Right lobe of liver (tissue), 6 donors: ENCODE results near the gene MICAL1. TPM values are rescaled to one million over a fixed set of nuclear protein-coding genes. Genes with fewer than 3 reads are reported as not detected.

ENCODE experiments used
- ATAC-seq, 4 donors: fragments of 200-7000 bp; cut with Tn5 transposase; one replicate each; pipeline ENCODE4 v1.9.1; 2020; ENCODE audit warnings: mild to moderate bottlenecking in 4 of 4, moderate library complexity in 4 of 4
- DNase-seq, 3 donors: peaks; one replicate each; pipeline ENCODE4 v3.0.0-alpha.2; 2020
- H3K27ac ChIP-seq, 3 donors: fragments of 200-600 bp; one replicate each; pipeline ENCODE4 v1.8.0; 2022
- H3K27me3 ChIP-seq, 2 donors: fragments of 200-600 bp; one replicate each; pipeline ENCODE4 v1.8.0; 2022
- H3K36me3 ChIP-seq, 4 donors: fragments of 200-600 bp; sonication (generic) in 1 of 4; one replicate each; pipeline versions ENCODE4 v1.5.1 to v1.8.0; 2017 to 2022; ENCODE audit warnings: control low read depth in 1 of 4
- H3K4me1 ChIP-seq, 4 donors: fragments of 200-600 bp; sonication (generic) in 1 of 4; one replicate each; pipeline versions ENCODE4 v1.5.1 to v1.8.0; 2017 to 2022; ENCODE audit warnings: control low read depth in 1 of 4
- H3K4me3 ChIP-seq, 3 donors: fragments of 200-600 bp; one replicate each; pipeline ENCODE4 v1.8.0; 2022
- H3K9me3 ChIP-seq, 4 donors: fragments of 200-600 bp; sonication (generic) in 1 of 4; one replicate each; pipeline versions ENCODE4 v1.5.1 to v1.8.0; 2017 to 2022; ENCODE audit warnings: control low read depth in 1 of 4
- POLR2A ChIP-seq: fragments of 450-650 bp; IDR thresholded peaks from one replicate; pipeline ENCODE4 v1.6.1; 2017; ENCODE audit warnings: antibody characterized with exemption, mild to moderate bottlenecking
- WGBS: methylation state at CpG from one replicate; pipeline ENCODE4 v1.1.6; 2018; ENCODE audit warnings: low coverage, low lambda C conversion rate; ENCODE audit not compliant: insufficient coverage; ENCODE audit errors: missing lambda C conversion rate; 5-methylcytosine and 5-hydroxymethylcytosine counted together
- intact Hi-C, 2 donors: fragments of 100-400 bp; cut with DNase I; formaldehyde crosslinking; loops; one replicate each; pipeline versions ENCODE4 v1.11.2 to v1.14.1; 2022
- total RNA-seq, 6 experiments: library from RNA; depleted of rRNA in 2 of 6; stranded (reverse); fragments of >200 nt in 2 of 6; fragmentation: NEBNext Ultra II Directional in 3 of 6; extraction: Animal tissue kit (Norgen Biotek cat#: 25700) in 3 of 6; gene quantifications; one replicate each; pipeline versions ENCODE4 v1.1.0 to v1.2.4, GENCODE V29; 2016 to 2023
- TF ChIP-seq, protein P1 (sequence below), 4 donors: fragments of 200-600 bp in 3 of 4; fragments of 450-650 bp in 1 of 4; IDR thresholded peaks; one replicate each; pipeline versions ENCODE4 v1.5.1 to v1.8.0; 2016 to 2022; ENCODE audit warnings: antibody characterized with exemption in 4 of 4, mild to moderate bottlenecking in 2 of 4
- donor health status: DM: no; HTN: yes; CAD: no.
- donor health status: DM: no; HTN: no; CAD: no.
- donor health status: DM: no; HTN: no; CAD: no.
- donor health status: DM: no; HTN: yes; CAD: no.
- donor health status: DM: no; HTN: yes; CAD: no.

The MICAL1 gene
- total RNA-seq, 6 experiments from 2014 or later: 1.4 to 11.7 (median 5.2) TPM

DNA sequence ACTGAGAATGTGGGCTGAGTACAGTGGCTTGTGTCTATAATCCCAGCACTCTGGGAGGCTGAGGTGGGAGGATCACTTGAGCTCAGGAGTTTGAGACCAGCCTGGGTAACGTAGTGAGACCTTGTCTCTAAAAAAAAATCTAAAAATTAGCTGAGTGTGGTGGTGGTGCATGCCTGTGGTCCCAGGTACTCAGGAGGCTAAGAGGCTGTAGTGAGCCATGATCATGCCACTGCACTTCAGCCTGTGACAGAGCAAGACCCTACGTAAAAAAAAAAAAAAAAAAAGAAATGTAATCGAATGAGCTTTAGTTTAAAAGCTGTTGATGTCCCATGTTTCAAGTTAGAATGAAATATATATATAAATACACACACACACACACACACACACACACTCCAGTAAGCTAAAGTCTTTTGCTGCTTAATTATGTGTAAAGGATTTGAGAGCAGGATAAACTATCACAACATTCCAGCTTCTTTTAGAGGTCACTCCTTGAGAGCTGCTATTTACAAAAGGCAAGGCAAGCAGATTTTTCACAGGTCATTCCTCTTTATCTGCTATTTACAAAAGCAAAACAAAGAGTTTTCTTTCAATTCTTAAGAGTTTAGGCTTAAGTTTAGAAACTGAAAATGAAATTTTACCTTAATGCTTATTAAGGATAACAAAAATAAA is 4.7 kb upstream of the MICAL1 start:
- no peak overlapping the region for H3K27ac ChIP-seq

DNA sequence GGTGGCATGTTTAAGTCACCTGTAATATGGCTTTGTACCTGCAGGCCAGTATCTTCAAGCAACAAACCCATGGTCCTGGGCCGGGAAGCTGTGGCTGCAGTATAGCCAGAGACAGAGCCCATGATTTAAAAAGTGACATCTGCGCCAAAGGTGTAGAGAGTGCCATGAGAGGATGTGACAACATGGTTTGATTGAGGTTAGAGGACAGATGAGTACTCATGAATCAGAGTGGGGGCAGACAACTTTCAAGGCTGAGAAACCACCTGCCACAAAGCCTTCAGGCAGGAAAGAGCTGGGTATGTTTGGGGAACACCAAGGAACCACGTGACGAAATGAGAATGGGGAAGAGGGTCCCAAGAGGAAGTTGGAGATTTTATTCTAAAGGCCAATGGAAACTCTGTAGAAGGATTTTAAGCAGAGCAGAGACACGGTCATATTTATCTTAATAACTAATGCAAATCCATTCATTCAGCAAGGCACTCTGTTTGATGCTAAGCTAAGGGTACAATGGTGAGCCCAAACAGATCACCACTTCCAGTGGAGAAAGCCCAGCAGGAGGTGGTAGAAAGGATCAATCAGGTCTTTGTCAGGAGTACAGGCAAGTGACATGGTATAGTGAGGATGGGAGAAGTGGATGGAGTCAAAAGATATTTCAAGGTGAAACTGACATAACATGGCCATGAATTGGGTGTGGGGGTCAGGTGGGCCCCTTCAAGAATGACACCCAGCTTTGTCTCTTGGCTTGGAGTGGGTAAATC is 3.4 kb upstream of the MICAL1 start:
- Histone ChIP-seq H3K36me3 (no peaks in the 10 kb centered on the region), H3K9me3 (no peaks in the 10 kb centered on the region), H3K4me1 (peaks cover 0 to 12% (median 3%) of the 10 kb centered on the region in 4 donors), H3K27ac (no peak overlapping the region), H3K4me3 (no peak overlapping the region), H3K27me3 (peaks cover 0 to 4% of the 10 kb centered on the region in 2 donors)
- WGBS: 44% methylated on average over 5 of the region's 5 CpGs
- ATAC-seq: peak in 2 of 4 donors; percentile 5 to 12
- DNase-seq: no peak
- no peak for TF ChIP-seq POLR2A
- TF ChIP-seq, protein P1, sequence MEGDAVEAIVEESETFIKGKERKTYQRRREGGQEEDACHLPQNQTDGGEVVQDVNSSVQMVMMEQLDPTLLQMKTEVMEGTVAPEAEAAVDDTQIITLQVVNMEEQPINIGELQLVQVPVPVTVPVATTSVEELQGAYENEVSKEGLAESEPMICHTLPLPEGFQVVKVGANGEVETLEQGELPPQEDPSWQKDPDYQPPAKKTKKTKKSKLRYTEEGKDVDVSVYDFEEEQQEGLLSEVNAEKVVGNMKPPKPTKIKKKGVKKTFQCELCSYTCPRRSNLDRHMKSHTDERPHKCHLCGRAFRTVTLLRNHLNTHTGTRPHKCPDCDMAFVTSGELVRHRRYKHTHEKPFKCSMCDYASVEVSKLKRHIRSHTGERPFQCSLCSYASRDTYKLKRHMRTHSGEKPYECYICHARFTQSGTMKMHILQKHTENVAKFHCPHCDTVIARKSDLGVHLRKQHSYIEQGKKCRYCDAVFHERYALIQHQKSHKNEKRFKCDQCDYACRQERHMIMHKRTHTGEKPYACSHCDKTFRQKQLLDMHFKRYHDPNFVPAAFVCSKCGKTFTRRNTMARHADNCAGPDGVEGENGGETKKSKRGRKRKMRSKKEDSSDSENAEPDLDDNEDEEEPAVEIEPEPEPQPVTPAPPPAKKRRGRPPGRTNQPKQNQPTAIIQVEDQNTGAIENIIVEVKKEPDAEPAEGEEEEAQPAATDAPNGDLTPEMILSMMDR (IDR thresholded peaks at IDR 0.05): no peak
- intact Hi-C loops: no loop called here

More for the DNA sequence above, 4.7 kb upstream of the MICAL1 start:
- Histone ChIP-seq H3K4me1 (peaks cover 0 to 12% (median 3%) of the 10 kb centered on the region in 4 donors), H3K27me3 (peaks cover 0 to 4% of the 10 kb centered on the region in 2 donors), H3K36me3 (peaks cover 0 to 10% (median 2%) of the 10 kb centered on the region in 4 donors), H3K9me3 (no peaks in the 10 kb centered on the region), H3K4me3 (no peak overlapping the region)
- TF ChIP-seq, protein P1 (IDR thresholded peaks at IDR 0.05): no peak
- no peak for TF ChIP-seq POLR2A
- WGBS: 88% methylated on average over 2 of the region's 3 CpGs
- ATAC-seq (no peak), DNase-seq (peak in 1 of 3 donors; percentile 8)
- intact Hi-C loops: no loop called here

DNA sequence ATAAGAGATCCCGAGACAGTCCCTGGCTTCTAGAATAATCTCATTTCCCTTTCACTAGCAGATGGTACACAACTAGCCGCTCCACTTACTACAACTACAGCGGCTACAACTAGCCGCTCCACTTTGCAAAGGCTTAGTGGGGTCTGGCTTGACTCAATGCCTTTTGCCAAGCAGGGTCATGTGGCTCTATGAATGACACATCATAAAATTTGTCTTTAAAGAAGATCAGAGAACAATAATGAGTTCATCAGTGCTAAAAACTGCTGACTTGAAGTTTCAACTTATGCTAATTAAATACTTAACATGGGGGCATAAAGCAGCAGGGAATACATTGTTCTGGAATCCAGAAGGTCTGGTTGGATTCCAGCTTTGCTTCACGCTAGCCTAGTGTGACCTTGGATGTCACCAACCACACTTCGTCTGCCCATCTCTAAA is 2.0 kb upstream of the MICAL1 start:
- H3K4me3 ChIP-seq: no peak overlapping the region
- TF ChIP-seq, protein P1 (IDR thresholded peaks at IDR 0.05): no peak
- no peak for TF ChIP-seq POLR2A
- H3K4me1 ChIP-seq: peaks cover 0 to 12% (median 3%) of the 10 kb centered on the region in 4 donors
- H3K27ac ChIP-seq: no peak overlapping the region
- H3K27me3 ChIP-seq: peaks cover 0 to 4% of the 10 kb centered on the region in 2 donors
- 92% methylated on average over 6 of the region's 6 CpGs for WGBS
- ATAC-seq (no peak), DNase-seq (no peak)
- H3K36me3 ChIP-seq: no peaks in the 10 kb centered on the region
- intact Hi-C loops: no loop called here
- no peaks in the 10 kb centered on the region for H3K9me3 ChIP-seq

DNA sequence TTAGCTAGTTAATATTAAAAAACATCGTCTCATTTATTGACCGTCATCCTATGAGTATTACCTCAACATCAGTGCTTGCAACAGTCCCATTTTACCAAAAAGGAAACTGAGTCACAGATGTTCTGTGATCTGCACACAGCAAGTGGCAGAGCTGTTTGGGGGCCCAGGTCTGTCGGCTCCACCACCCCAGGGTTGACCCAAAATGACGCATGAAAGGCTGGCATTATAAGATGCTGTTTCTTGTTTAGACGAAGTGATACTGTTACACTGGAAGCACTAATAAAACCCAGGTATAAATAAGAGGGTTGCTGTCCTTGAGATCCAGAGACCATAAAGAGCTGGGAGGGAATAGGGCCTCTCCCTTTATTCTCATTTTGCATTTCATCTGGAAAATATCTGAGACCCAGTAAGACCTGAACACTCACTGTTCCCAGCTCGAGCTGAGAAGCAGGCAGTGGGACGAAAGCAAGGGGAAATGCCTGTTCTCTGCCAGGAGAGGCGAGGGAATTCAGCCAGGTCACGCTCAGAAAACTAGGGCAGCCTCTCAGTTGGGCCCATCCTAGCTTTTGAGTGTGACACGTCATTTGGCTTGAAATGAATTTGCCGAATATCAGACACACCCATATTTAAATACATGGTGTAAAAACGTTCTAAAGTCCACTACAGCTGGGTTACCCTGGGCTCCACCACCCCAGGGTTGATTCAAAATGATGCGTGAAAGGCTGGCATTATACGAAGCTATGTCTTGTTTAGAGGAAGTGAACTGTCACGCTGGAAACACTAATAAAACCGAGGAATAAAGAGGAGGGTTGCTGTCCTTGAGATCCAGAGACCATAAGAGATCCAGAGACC is 1.4 kb upstream of the MICAL1 start:
- DNase-seq (peak in 1 of 3 donors; percentile 81), ATAC-seq (peak in 2 of 4 donors; percentile 58 to 62)
- intact Hi-C loops: no loop called here
- Histone ChIP-seq H3K36me3 (no peaks in the 10 kb centered on the region), H3K9me3 (no peaks in the 10 kb centered on the region), H3K4me3 (no peak overlapping the region), H3K27me3 (peaks cover 0 to 4% of the 10 kb centered on the region in 2 donors), H3K4me1 (peaks cover 0 to 12% (median 3%) of the 10 kb centered on the region in 4 donors), H3K27ac (no peak overlapping the region)
- WGBS: 45% methylated on average over 15 of the region's 16 CpGs
- no peak for TF ChIP-seq POLR2A
- TF ChIP-seq, protein P1 (IDR thresholded peaks at IDR 0.05): no peak
